HFFc6 (cell line): ENCODE data around the gene ISCU. TPM values are rescaled to one million over a fixed set of nuclear protein-coding genes. Genes with fewer than 3 reads are reported as not detected.
A peak's percentile ranks its signal among the peaks of the same experiment; 100 is the strongest.

Experiments used
- DNase-seq: peaks from one replicate; pipeline ENCODE4 v3.0.0-alpha.2; 2018
- H3K27ac Mint-ChIP-seq: 2 replicates; pipeline ENCODE4 v1.8.0; 2020; ENCODE audit warnings: mild to moderate bottlenecking, mixed read lengths
- H3K27me3 Mint-ChIP-seq: 2 replicates; pipeline ENCODE4 v1.8.0; 2021; ENCODE audit warnings: mild to moderate bottlenecking, moderate library complexity, mixed read lengths; ENCODE audit not compliant: insufficient read depth
- H3K36me3 Mint-ChIP-seq: 2 replicates; pipeline ENCODE4 v1.8.0; 2021; ENCODE audit warnings: low read depth, mixed read lengths
- H3K4me1 Mint-ChIP-seq: 2 replicates; pipeline ENCODE4 v1.8.0; 2020; ENCODE audit warnings: low read depth, mixed read lengths
- H3K4me3 Mint-ChIP-seq: 2 replicates; pipeline ENCODE4 v1.8.0; 2020; ENCODE audit warnings: mild to moderate bottlenecking, moderate library complexity, mixed read lengths
- H3K9me3 Mint-ChIP-seq: 2 replicates; pipeline ENCODE4 v1.8.0; 2020; ENCODE audit warnings: mild to moderate bottlenecking, mixed read lengths
- CTCF ChIP-seq: fragments of 200-600 bp; sonication (generic); IDR thresholded peaks from 2 replicates; pipeline ENCODE4 v1.5.0; 2021; ENCODE audit warnings: antibody characterized with exemption, mild to moderate bottlenecking
- total RNA-seq, 6 experiments: library from RNA; stranded (reverse); fragmentation: NEBNext Ultra II Directional; extraction: Animal tissue kit (Norgen Biotek cat#: 25700); gene quantifications; 2 replicates in 1 of 6; 3 replicates in 5 of 6; pipeline ENCODE4 v1.2.3, GENCODE V29; 2021

The ISCU gene
- total RNA-seq, 6 experiments from 2014 or later, result 100 to 128 (median 107) TPM

- H3K36me3 Mint-ChIP-seq, result no peaks in the 10 kb centered on the region
- no peaks in the 10 kb centered on the region for H3K9me3 Mint-ChIP-seq
- H3K27ac Mint-ChIP-seq, result no peak overlapping the region
Observed at GRCh38 chr12:108603743-108604142, 41.3 kb downstream of the ISCU start.

GRCh38 chr12:108604208-108604941 lies 42.0 kb downstream of the ISCU start:
- no peak for DNase-seq
- H3K27me3 Mint-ChIP-seq, result peaks cover 5% of the 10 kb centered on the region
- no peak for TF ChIP-seq CTCF
- H3K27ac Mint-ChIP-seq, result no peak overlapping the region
- no peaks in the 10 kb centered on the region for H3K36me3 Mint-ChIP-seq
- H3K9me3 Mint-ChIP-seq, result no peaks in the 10 kb centered on the region
- no peak overlapping the region for H3K4me3 Mint-ChIP-seq
- 0 out of 2 replicates have a peak, but pooled peaks cover 7% of the 10 kb centered on the region for H3K4me1 Mint-ChIP-seq

More at GRCh38 chr12:108603743-108604142, 41.3 kb downstream of the ISCU start:
- H3K4me3 Mint-ChIP-seq, result no peak overlapping the region
- H3K27me3 Mint-ChIP-seq, result peaks cover 6% of the 10 kb centered on the region
- TF ChIP-seq CTCF, result no peak
- no peak for DNase-seq
- H3K4me1 Mint-ChIP-seq, result 0 out of 2 replicates have a peak, but pooled peaks cover 7% of the 10 kb centered on the region

GRCh38 chr12:108605000-108605689 lies 42.7 kb downstream of the ISCU start:
- Mint-ChIP-seq H3K36me3 (no peaks in the 10 kb centered on the region), H3K9me3 (no peaks in the 10 kb centered on the region), H3K4me1 (peaks cover 14% of the 10 kb centered on the region), H3K27ac (peak overlapping the region; percentile 53), H3K4me3 (no peak overlapping the region), H3K27me3 (peaks cover 5% of the 10 kb centered on the region)
- no peak for TF ChIP-seq CTCF
- DNase-seq, result peak; percentile 39

GRCh38 chr12:108605690-108606406 lies 43.5 kb downstream of the ISCU start:
- no peaks in the 10 kb centered on the region for H3K9me3 Mint-ChIP-seq
- no peak overlapping the region for H3K4me3 Mint-ChIP-seq
- peaks cover 5% of the 10 kb centered on the region for H3K27me3 Mint-ChIP-seq
- DNase-seq, result no peak
- no peak for TF ChIP-seq CTCF
- peak overlapping the region; percentile 53 for H3K27ac Mint-ChIP-seq
- no peaks in the 10 kb centered on the region for H3K36me3 Mint-ChIP-seq
- peaks cover 21% of the 10 kb centered on the region for H3K4me1 Mint-ChIP-seq

- no peak for TF ChIP-seq CTCF
- no peaks in the 10 kb centered on the region for H3K9me3 Mint-ChIP-seq
- no peak overlapping the region for H3K27ac Mint-ChIP-seq
- no peak for DNase-seq
- peaks cover 3% of the 10 kb centered on the region for H3K27me3 Mint-ChIP-seq
- peaks cover 28% of the 10 kb centered on the region for H3K4me1 Mint-ChIP-seq
- no peak overlapping the region for H3K4me3 Mint-ChIP-seq
- no peaks in the 10 kb centered on the region for H3K36me3 Mint-ChIP-seq
Observed at GRCh38 chr12:108606492-108606891, 44.1 kb downstream of the ISCU start.
